Measurements from ENCODE around the gene SNAI1. TPM values are rescaled to one million over a fixed set of nuclear protein-coding genes. Genes with fewer than 3 reads are reported as not detected.

Gene SNAI1
- total and polyA plus RNA-seq, 2 of the 4 experiments (the other 2 are of a cell fraction): 0.54 to 13.7 TPM

DNA sequence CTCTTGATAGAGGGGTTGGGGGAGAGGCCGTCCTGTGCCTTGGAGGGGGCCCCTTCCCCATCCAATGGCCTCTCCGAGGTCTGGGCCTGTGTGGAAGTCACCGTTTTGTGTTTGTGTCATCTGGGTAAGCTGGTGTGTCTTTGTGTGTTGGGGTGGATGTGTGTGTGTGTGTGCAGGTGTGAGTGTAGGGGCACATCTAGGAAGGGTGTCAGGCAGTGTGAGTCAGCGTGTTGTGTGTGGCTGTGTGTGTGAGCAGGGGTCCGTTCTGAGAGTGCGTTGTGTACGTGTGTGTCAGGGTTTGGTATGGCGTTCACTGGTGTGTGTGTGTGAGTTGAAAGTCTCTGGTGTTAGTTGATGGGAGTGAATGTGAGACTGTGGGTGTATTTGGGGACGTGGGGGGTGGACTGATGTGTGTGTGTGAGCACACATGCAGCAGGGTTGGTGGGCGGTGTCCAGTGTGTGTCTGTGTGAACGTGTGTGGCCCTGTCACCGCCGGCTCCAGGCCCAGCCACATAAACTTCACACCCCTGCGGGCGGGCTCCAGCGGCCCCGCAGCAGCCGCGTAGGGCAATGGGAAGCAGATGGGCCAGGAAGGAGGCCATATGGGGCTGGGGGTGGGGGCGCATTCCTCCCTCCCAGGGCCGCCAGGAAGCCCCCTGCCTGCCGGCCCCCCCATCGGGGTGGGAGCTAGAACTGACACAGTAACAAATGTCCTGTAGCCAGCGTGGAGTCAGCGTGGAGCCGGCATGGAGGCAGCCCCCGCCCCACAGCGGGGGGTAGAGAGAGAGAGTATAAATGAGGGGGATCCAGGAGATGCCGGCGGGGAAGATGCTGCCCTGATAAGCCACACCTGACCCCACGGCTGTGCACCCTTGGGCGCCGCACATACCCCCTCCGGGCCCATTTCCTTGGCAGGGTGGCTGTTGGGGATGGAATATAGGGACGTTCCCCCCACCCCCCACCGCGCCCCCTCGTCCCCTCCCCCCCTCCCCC is 32.1 kb downstream of the SNAI1 start:
- Histone ChIP-seq H4K5ac (ENCODE audit: low read depth, low read length) (no peak overlapping the region), H3K14ac (replicated peaks; ENCODE audit: low read depth, low read length) (no peak overlapping the region), H2BK15ac (ENCODE audit: low read depth, low read length) (no peak overlapping the region), H3K23ac (ENCODE audit: low read depth, low read length) (no peak overlapping the region), H3K4ac (ENCODE audit: low read depth, low read length) (no peak overlapping the region; the same call in 1 of the 2 replicates), H3K4me1 (ENCODE audit: control insufficient read depth, insufficient read depth, low read length) (no peaks in the 10 kb centered on the region), H3K9me3 (ENCODE audit: control insufficient read depth, insufficient read depth, low read length) (no peaks in the 10 kb centered on the region), H3K36me3 (ENCODE audit: control insufficient read depth, insufficient read depth, low read length) (no peaks in the 10 kb centered on the region), H2AK9ac (replicated peaks; ENCODE audit: low read depth, low read length, poor library complexity) (peak overlapping the region; percentile 42), H3K27me3 (ENCODE audit: control insufficient read depth, insufficient read depth, low read length) (no peaks in the 10 kb centered on the region; the same call in 1 of the 2 replicates), H2BK5ac (ENCODE audit: low read depth, low read length, poor library complexity, severe bottlenecking) (no peak overlapping the region), H3K27ac (ENCODE audit: insufficient read depth, low read length) (no peak overlapping the region), H3K9ac (ENCODE audit: low read depth, low read length) (no peak overlapping the region), H2BK120ac (ENCODE audit: low read depth, low read length) (no peak overlapping the region), H4K91ac (ENCODE audit: insufficient read depth, low read depth, low read length) (no peak overlapping the region), H3K79me1 (ENCODE audit: low read depth in 1 of 2, low read length in 2 of 2) (no peaks in the 10 kb centered on the region), H3K9me1 (ENCODE audit: insufficient read depth, low read length) (no peaks in the 10 kb centered on the region), H4K20me1 (ENCODE audit: insufficient read depth, low read length) (no peaks in the 10 kb centered on the region), H2AFZ (replicated peaks; ENCODE audit: low read length, poor library complexity) (peak overlapping the region; percentile 34), H2AK5ac (ENCODE audit: low read depth, low read length) (peak overlapping the region; percentile 11; the same call in 1 of the 2 replicates), H4K8ac (ENCODE audit: low read depth in 2 of 2, low read length in 2 of 2) (no peak overlapping the region), H2BK20ac (ENCODE audit: low read depth, low read length) (no peak overlapping the region), H3K4me2 (ENCODE audit: low read depth, low read length) (no peak overlapping the region), H3K4me3 (ENCODE audit: insufficient read depth, low read depth, low read length) (no peak overlapping the region), H3K56ac (ENCODE audit: extremely low read depth, insufficient read depth, low read length) (no peak overlapping the region), H3K18ac (ENCODE audit: low read depth, low read length) (no peak overlapping the region)
- in situ Hi-C loops (cut with MboI; ENCODE audit: low sequenced_read_pairs) (no loop called here), intact Hi-C loops (cut with micrococcal nuclease) (no loop called here), dilution Hi-C loops (cut with HindIII; ENCODE audit: low sequenced_read_pairs, unreplicated experiment) (no loop called here)
- CTCF ChIA-PET: no interaction called here
- POLR2A ChIA-PET (ENCODE audit: unreplicated experiment): no interaction called here
- no peak for ATAC-seq (ENCODE audit: low read depth)
- WGBS, 2 experiments (ENCODE audit: extremely low coverage in 2 of 2, insufficient read length in 1 of 2): 52% methylated on average over 7 of the region's 38 CpGs; no CpG with 5 or more reads in 1 of the 2 experiments
- no TSS peak for BruUV-seq (replicated peaks)
- no peak for DNase-seq
- TF ChIP-seq MXI1 (IDR thresholded peaks at IDR 0.05; ENCODE audit: borderline replicate concordance, low read depth, low read length): no peak
- no peak for TF ChIP-seq SMC3 (IDR thresholded peaks at IDR 0.05; ENCODE audit: low read depth, low read length)
- TF ChIP-seq MAFK (IDR thresholded peaks at IDR 0.05; ENCODE audit: low read depth, low read length): no peak
- no peak for TF ChIP-seq POLR2A (IDR thresholded peaks at IDR 0.05; ENCODE audit: low read depth, low read length)
- TF ChIP-seq NFE2L2 (IDR thresholded peaks at IDR 0.05; ENCODE audit: low read depth, low read length): no peak
- no peak for TF ChIP-seq CHD1 (IDR thresholded peaks at IDR 0.05; ENCODE audit: low read depth, low read length)
- TF ChIP-seq, protein P1, sequence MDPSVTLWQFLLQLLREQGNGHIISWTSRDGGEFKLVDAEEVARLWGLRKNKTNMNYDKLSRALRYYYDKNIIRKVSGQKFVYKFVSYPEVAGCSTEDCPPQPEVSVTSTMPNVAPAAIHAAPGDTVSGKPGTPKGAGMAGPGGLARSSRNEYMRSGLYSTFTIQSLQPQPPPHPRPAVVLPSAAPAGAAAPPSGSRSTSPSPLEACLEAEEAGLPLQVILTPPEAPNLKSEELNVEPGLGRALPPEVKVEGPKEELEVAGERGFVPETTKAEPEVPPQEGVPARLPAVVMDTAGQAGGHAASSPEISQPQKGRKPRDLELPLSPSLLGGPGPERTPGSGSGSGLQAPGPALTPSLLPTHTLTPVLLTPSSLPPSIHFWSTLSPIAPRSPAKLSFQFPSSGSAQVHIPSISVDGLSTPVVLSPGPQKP (IDR thresholded peaks at IDR 0.05; ENCODE audit: borderline replicate concordance, low read depth, low read length): no peak
- TF ChIP-seq, protein P2, sequence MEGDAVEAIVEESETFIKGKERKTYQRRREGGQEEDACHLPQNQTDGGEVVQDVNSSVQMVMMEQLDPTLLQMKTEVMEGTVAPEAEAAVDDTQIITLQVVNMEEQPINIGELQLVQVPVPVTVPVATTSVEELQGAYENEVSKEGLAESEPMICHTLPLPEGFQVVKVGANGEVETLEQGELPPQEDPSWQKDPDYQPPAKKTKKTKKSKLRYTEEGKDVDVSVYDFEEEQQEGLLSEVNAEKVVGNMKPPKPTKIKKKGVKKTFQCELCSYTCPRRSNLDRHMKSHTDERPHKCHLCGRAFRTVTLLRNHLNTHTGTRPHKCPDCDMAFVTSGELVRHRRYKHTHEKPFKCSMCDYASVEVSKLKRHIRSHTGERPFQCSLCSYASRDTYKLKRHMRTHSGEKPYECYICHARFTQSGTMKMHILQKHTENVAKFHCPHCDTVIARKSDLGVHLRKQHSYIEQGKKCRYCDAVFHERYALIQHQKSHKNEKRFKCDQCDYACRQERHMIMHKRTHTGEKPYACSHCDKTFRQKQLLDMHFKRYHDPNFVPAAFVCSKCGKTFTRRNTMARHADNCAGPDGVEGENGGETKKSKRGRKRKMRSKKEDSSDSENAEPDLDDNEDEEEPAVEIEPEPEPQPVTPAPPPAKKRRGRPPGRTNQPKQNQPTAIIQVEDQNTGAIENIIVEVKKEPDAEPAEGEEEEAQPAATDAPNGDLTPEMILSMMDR (conservative IDR thresholded peaks at IDR 0.05; ENCODE audit: low read depth, low read length): no peak
- TF ChIP-seq FOS (IDR thresholded peaks at IDR 0.05; ENCODE audit: low read depth, low read length): no peak
- no peak for TF ChIP-seq RCOR1 (IDR thresholded peaks at IDR 0.05; ENCODE audit: insufficient replicate concordance, low read length)
- no peak for TF ChIP-seq BHLHE40 (IDR thresholded peaks at IDR 0.05; ENCODE audit: low read depth, low read length)
- TF ChIP-seq CEBPB (IDR thresholded peaks at IDR 0.05; ENCODE audit: low read depth, low read length): no peak
- TF ChIP-seq, protein P3, sequence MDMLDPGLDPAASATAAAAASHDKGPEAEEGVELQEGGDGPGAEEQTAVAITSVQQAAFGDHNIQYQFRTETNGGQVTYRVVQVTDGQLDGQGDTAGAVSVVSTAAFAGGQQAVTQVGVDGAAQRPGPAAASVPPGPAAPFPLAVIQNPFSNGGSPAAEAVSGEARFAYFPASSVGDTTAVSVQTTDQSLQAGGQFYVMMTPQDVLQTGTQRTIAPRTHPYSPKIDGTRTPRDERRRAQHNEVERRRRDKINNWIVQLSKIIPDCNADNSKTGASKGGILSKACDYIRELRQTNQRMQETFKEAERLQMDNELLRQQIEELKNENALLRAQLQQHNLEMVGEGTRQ (IDR thresholded peaks at IDR 0.05; ENCODE audit: low read depth, low read length): no peak
- TF ChIP-seq RFX5 (IDR thresholded peaks at IDR 0.05; ENCODE audit: low read depth, low read length): no peak
- no peak for TF ChIP-seq RAD21 (IDR thresholded peaks at IDR 0.05; ENCODE audit: low read length)

All from IMR-90 (cell line).